HG03432 (cell line): ENCODE measurements around the gene ACIN1.

Source experiments
- ATAC-seq: cut with Tn5 transposase; IDR thresholded peaks from one replicate; pipeline ENCODE4 v1.9.1; 2021; ENCODE audit warnings: mild to moderate bottlenecking, moderate library complexity; ENCODE audit not compliant: unreplicated experiment

Gene ACIN1

DNA sequence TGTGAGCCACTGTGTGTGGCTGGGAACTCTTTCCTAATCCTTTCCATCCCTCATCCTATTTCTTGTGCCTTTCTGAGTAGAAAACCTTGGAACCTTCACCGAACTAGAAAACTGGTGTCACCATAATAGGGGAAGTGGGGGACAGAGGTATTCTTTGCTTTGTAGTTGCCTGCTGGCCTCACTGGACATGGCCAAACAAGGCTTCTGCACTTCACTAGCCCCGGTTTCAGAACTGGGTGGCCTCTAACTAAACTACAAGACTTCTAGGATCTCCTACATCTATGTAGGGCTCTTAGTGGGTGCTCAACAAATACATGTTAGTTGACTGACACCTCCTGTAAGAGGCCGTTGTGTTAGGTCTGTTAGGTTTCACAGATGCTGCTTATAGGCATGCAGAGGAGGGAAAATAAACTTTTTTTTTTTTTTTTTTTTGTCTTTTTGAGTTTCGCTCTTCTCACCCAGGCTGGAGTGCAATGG is 10.4 kb upstream of the ACIN1 start:
- no peak for ATAC-seq

DNA sequence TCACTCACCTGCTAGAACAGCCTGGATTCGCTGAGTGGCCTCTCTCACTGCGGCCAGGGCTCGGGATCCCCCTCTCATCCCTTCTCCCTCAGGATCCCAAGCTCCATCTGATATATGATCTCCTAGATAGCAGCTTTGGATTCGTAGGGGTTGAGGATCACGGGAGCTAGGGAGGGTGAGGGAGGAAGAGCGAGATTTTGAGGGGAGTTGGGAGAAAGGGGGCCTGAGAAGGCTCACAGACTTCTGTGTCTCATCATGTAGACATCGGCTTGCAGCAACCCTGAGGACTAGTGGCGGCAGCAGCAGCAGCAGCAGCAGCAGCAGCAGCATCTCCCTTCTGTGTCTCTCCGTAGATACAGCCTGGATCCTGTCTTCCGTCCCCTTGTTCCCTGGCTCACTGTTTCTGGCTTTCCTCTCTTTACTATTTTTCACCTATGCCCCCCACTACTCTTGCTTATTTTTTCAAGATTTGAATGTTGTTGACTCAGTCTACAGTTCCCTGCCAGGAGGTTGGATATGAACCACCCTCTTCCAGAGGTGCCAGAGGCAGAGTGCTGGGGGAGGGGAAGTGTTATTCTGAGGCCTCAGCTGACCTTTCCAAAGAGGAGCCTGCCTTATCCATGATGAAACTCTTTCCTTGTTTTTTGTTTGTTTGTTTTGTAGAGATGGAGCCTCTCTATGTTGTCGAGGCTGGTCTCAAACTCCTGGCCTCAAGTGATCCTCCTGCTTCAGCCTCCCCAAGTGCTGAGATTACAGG is 9.8 kb upstream of the ACIN1 start, which contains the start of gene CIROP:
Gene CIROP, minus strand, starts transcription at position 399 of the 757 bp plus-strand sequence. Its CDS starts 69 bp downstream, at position 330.
- no peak for ATAC-seq

DNA sequence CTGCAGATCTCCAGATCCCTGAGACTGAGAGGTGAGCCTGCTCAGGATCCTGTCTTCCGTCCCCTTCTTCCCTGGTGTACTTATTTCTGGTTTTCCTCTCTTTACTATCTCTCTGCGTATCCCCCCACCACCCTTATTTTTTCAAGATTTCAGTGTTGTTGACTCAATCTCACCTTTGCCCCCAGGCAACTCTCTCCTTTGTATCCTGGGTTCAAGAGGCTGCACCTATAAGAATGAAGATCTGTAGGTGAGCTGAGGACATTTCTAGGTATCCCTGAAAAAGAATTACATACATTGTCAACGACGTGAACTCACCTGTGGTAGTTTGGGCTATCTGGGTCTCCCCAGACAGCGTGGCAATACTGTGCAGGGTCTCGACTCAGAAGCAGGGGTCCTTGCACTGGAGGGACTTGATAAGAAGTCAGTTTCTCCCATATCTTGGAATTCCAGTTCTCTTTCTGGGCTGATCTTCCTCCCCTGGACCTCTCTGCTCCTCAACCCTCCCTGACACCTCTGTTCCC is 9.2 kb upstream of the ACIN1 start:
- ATAC-seq: no peak

DNA sequence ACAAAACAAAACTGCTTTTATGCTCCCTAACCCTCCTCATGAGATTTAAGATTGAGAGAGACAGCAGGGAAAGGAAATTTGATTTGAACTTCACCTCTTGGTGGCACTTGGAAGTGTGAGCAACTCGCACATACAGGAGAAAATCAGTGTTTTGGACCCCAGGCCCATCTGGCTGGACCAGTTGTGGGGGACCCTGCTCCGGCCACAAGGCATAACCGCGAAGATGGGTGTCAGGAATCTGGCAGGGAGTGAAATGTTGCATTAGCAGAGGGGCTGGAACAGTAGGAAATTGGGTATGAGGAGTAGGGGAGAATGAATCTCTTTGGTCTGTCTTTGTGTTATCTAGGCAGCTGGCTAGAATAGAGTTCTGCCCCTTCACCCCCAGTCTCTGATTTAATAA is 8.6 kb upstream of the ACIN1 start:
- ATAC-seq: no peak

DNA sequence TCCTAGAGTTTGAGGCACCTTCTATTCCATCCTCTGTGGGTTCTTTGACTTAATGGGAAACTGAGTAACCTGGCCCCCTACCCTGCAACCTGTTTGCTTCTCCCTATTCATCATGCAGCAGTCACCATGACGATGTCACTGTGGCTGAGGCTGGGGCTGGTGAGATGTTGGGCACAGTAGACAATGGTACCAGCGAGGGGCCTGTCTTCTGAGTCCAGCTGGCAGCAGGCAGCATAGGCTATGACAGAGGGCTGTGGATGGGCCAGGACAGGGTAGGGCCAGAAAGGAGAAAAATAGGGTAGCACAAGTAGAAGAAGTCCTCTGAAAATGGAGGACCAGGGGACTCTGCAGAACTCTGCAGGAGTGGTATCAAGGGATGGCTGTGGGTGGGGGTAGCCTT is 7.9 kb upstream of the ACIN1 start:
- ATAC-seq: no peak

DNA sequence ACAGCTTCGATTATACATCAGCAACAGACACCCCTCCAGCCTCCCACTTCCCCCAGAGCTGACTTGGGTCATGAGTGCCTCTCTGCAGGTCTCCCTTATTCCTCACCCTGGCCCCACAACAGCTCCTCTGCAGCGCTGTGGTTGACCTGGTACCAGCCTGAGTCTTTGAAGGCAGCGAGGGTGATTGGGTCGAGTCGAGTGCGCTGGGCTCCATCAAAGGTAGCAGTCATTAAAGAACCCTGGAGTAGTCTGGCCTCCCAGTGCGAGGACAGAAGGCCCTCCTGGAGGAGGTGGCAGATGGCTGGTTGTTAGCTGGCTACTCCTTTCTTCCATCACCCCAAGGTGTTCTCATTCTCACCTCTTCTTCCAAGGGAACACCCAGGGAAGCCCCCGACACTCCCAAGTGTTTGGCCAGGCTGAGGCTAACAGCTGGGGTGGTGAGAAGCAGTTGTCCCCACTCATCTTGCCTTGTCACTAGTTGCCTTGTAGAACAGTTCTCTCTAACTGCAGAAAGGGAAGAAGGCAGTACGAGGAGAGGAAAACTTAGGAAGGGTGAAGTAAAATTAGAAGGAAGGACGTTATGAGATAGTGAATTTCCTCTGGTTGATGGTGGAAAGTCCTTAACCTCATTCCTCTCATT is 7.2 kb upstream of the ACIN1 start:
- ATAC-seq: no peak

DNA sequence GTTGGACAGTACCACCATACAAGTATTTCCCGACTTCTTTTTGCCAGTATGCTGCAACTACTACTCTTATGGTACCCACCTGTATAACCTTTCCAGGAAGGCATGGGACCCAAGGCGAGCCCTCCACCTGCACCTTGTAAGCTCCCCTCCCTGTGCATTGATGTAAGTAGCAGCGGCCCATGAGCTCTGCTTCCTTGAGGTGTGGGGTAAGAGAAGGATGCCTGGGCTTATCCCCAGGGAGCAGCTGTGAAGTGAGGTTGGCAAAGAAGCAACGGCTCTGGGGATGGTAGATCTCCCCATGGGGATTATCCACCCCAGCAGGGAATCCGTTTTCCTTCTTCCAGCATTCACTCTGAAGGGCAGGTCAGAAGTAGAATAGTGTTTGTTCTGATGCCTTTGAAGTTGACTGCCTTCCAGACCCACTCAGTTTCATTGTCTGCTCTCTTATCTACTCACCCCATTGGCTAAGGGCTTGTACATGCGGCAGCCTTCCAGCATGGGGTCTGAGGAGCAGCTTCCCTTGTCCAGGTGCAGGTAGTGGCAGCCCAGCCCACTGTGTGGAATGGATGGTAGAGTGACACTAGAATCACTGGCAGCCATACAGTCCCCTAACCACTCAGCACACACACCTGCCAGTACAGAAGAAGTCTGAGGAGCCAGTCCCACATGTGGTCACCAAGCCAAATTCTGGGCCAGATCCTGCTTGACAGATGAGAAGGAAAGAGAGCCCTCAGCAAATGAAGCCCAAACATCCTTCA is 6.5 kb upstream of the ACIN1 start:
- no peak for ATAC-seq

DNA sequence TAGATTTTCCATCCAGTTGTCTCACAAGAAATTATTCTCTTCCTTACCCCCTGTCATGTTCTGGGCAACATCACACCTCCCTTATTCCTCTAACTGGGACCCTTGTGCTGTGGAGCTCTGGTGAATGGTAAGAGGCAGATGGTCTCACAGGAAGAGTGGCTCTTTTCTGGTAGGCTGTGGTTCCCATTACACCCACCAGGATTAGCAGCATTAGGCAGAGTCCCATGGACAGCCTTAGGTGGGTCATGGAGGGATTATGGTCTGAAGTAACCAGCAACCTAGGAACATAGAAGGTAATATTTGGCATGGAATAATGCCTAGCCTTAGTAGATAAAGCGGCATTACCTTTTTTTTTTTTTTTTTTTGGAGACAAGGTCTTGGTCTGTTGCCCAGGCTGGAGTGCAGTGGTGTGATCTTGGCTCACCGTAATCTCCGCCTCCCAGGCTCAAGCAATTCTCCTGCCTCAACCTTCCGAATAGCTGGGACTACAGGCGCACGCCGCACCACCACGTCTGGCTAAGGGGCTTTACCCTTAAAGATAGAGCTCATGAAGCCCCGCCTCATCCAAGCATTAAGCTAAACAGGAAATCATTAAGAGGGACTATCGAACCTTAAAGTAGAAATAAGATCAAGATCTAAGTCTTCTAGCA is 4.4 kb upstream of the ACIN1 start:
- ATAC-seq: no peak

DNA sequence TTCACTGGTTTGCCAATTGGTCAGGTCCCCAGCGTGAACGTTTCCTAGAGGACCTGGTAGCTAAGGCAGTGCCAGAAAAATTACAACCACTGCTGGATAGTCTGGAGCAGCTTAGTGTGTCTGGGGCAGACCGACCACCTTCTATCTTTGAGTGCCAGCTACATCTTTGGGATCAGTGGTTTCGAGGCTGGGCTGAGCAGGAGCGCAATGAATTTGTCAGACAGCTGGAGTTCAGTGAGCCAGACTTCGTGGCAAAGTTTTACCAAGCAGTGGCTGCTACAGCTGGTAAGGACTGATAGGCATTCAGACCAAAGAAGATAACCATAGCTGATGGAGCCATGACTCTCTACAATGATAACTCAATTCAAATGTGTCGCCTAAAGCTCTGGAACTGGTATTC is 2.9 kb upstream of the ACIN1 start:
- ATAC-seq: no peak

DNA sequence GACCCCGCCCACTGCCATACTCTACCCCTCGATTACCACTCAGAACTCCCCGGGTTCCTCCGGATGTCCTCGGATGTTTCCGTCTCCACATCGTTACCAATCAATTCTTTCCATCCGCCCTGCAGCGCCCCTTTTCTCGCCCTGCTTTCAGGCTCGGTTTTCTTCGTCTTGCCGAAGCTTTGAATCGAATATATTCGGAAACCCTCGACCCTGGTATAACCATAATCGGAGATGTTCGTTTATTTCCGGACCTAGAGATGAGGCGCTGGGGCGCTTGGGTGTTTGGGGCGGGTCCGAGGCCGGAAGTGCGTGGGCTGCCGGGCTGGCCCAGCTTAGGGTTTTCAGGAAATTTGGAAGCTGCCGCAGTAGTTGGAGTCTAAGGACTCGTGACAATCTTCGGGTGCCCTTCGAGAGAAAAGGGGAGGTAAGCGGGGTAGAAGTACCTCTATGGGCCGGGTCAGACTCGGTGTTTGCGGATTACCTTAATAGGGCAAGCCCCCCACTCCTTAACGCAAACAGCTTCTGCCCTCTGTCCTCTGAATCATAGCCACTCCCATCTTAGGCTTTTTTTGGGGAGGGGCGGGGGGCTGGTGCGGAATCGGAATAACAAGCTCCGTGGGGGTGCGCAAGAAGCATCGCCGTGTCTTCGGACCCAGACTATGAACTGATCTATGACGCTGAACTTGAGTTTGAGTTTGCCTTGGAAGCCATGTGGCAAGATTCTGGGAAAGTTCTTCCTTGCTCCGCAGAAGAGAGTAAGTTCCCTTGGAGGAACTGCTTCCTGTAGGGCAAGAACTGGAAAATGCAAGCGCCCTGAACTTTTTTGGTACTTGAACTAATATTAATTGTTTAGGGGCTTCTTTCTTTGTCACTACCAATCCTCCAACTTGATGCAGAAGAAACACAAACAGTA is 516 bp upstream of the ACIN1 start, which contains the start of gene C14orf119:
Gene C14orf119, plus strand, starts transcription at position 310 of the 913 bp plus-strand sequence. CDS start 2,154 bp downstream, outside the sequence.
- peak; percentile 91 for ATAC-seq

DNA sequence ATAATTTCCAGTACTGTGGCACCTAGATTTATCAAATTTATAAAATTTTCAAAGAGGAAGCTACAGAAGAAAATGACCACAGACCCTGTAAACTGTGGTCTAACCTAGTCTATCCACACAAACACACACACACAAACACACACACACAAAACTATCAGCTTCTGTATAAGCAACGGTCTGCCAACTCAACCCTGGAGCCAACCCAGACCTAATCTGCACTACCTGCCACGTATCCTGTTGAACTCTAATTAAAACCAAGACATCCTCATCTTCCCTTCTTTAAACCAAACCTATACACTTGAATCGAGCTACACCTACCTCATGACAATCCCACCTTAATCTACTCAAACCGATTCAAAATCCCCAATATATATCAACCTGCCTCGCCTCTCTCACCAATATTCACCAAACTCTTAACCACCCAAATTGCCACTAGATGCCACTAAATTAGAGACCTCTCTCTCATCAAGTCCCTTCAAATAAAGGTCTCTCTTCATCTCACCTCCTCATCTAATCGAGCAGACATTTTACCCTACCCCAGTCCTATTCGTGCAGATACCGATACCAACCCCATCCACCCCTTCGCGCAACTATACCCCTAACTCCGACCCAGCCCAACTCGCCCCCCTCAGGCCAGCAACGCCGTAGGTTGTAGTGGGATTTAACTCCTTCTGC is 808 bp downstream of the ACIN1 start:
- no peak for ATAC-seq

DNA sequence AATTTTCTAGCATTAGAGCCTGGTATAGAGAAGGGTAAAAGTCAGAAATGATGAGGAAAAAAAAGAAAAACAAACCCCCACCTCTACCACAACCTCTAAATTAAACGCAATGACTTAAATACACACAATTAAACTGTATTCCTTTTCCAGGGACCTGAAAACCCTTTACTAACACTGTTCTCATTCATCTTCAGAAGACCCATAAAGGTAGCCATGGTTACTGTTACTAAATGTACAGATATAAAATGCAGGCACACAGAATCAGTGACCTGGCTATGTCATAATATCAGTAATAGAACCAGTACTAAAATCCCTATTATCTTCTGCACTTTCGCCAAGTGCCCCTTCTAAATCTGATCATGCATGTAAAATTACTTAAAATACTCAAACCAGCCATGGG is 1.4 kb downstream of the ACIN1 start:
- ATAC-seq: no peak

DNA sequence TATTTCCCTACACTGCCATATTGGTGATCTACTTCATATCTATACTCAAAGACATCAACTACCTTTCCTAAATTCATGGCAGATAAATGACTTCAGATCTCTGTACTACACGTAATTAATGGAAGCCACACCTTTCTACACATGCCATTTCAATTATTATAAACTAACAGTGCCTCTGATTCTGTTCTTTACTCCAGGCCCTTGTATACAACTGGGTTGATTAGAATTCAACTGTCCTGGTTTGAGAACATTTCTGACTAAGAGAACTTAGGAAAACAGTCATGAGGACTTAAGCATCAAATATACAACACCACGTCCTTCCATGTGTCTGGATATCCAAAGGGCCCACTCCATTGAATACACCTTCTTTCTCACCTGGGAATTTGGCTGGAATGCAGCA is 1.8 kb downstream of the ACIN1 start:
- no peak for ATAC-seq

DNA sequence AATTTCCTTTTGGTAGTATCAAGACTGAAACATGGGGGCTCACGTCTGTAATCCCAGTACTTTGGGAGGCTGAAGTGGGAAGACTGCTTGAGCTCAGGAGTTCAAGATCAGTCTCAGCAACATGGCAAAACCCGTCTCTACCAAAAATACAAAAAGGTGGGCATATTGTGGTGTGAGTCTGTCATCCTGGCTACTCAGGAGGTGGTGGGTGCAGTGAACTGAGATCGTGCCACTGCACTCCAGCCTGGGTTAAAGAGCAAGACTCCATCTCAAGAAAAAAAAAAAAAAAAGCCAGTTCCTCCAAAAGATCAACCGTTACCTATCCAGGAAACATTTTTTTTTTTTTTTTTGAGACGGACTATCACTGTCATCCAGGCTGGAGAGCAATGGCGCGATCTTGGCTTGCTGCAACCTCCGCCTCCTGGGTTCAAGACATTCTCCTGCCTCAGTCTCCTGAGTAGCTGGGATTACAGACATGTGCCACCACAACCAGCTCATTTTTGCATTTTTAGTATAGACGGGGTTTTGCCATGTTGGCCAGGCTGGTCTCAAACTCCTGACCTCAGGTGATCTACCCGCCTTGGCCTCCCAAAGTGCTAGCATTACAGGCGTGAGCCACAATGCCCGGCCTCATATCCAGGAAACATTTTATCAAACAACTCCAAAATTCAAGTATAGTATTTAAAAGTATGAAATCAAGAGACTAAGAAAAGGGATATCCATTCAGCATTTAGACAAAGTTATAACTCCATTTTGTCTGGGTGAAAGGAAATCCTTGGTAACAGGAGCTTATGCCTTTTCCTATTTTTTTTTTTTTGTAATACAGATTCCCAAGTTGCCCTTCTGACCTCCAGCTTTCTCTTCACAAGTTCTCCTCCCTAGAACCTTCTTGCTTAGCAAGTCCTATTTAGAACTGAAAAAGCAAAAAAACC is 3.4 kb downstream of the ACIN1 start:
- ATAC-seq: no peak

DNA sequence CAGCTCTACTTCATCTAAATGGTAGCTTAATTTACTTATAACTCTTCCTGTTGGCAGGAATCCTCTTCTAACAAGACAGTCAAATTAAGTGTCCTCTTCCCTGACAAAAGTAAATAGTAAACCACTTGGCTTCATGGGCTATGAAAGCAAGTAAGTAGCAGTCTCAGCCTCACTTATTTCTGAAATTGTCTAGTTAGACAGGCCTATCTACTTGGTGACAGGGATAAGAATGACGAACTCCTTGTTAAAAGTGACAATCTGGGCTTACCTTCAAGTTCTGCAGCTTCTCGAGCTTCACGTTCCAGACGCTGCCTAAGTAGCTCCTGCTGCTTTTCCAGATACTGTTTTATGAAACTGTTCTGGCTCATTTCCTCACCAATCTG is 4.7 kb downstream of the ACIN1 start:
- no peak for ATAC-seq

DNA sequence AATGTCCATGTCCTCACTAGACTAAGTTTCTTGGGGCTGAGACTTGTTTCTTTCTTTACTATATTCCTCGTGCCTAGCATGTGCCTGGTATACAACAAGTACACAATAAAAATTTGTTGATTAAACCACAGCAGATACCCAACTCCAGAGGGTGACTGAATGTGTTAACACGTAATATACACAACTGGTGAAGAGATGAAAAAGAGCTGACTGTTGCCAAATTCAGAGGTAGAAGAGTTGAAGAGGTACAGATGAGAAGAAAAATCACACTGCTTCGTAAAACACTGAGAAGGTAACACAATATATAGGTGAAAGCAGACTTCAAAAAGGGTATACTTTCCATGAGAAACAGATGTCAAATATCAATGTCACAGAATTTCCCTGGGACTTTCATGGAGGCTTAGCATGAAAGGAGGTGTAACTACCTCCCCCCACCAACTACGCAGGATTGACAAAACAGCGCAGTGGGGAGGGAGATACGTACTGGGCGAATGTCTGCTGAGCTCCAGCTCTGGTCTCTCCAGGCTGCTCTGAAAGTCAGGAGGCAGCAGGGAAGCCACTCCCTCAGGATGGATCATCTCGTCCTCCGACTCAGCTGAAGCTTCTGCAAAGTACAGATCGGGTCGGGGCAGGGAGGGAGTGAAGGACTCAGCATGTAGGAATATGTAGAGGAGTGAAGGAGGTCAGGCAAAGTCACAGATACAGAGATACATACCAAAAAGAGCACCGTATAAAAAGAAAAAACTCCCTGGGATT is 5.3 kb downstream of the ACIN1 start:
- ATAC-seq: no peak

DNA sequence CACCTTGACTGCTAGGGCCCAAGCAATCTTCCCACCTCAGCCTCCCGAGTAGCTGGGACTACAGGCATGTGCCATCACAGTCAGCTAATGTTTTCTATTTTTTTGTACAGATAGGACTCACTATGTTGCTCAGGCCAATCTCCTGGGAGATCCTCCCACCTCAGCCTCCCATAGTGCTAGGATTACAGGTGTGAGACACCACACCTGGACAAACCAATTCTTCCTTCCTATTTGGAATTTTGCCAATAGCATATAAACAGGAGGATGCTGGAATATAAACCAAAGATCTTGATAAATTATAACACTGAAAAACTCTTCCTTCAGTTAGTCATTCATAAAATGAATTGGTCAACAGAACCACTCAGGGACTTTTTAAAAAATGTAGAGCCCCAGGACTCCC is 8.4 kb downstream of the ACIN1 start:
- ATAC-seq: no peak
